ENCODE results near the gene TMEM248.
"Not testable (repeated sequence)": the region's sequence is repeated elsewhere in the genome, so short reads cannot be mapped to it uniquely, and the experiment has no call there.

Gene TMEM248

GRCh38 chr7:66880577-66880976 lies 40.4 kb upstream of the TMEM248 start:
- no CpG with 5 or more reads among the region's 6 CpGs for WGBS (ENCODE audit: extremely low coverage, insufficient coverage, low lambda C conversion rate)
- not testable (repeated sequence) for H3K79me2 ChIP-seq (ENCODE audit: control insufficient read depth, insufficient read depth, low read length); H3K18ac ChIP-seq (ENCODE audit: low read length); H3K27ac ChIP-seq (ENCODE audit: low read depth, low read length); H3K4me1 ChIP-seq (ENCODE audit: control insufficient read depth, low read depth, low read length); H2BK15ac ChIP-seq (replicated peaks; ENCODE audit: low read depth); H2BK5ac ChIP-seq (ENCODE audit: low read length); H3K36me3 ChIP-seq (ENCODE audit: control insufficient read depth, insufficient read depth, low read length); H4K5ac ChIP-seq (ENCODE audit: low read length); H3K79me1 ChIP-seq (ENCODE audit: low read length); H3K23ac ChIP-seq (ENCODE audit: low read length); H4K8ac ChIP-seq (ENCODE audit: low read depth, low read length); H2AK5ac ChIP-seq (ENCODE audit: low read length); H3K27me3 ChIP-seq (ENCODE audit: insufficient read depth, low read length, poor library complexity); H3K4ac ChIP-seq (ENCODE audit: low read depth, low read length); H3K4me3 ChIP-seq (ENCODE audit: low read length); DNase-seq; H2BK120ac ChIP-seq (ENCODE audit: low read depth, low read length); H3K56ac ChIP-seq (ENCODE audit: low read length); H3K9ac ChIP-seq (ENCODE audit: low read length); H3K4me2 ChIP-seq (ENCODE audit: low read length)

- no peak overlapping the region for H3K23ac ChIP-seq (ENCODE audit: low read length)
- no peaks in the 10 kb centered on the region for H3K79me2 ChIP-seq (ENCODE audit: control insufficient read depth, insufficient read depth, low read length)
- no peak overlapping the region for H3K4ac ChIP-seq (ENCODE audit: low read depth, low read length)
- no peak overlapping the region for H3K18ac ChIP-seq (ENCODE audit: low read length)
- no peaks in the 10 kb centered on the region for H3K27me3 ChIP-seq (ENCODE audit: insufficient read depth, low read length, poor library complexity)
- H2AK5ac ChIP-seq (ENCODE audit: low read length): no peak overlapping the region
- no peak overlapping the region for H3K9ac ChIP-seq (ENCODE audit: low read length)
- no peak overlapping the region for H4K5ac ChIP-seq (ENCODE audit: low read length)
- H2BK5ac ChIP-seq (ENCODE audit: low read length): no peak overlapping the region
- no peak overlapping the region for H2BK120ac ChIP-seq (ENCODE audit: low read depth, low read length)
- no peak overlapping the region for H3K27ac ChIP-seq (ENCODE audit: low read depth, low read length)
- H3K36me3 ChIP-seq (ENCODE audit: control insufficient read depth, insufficient read depth, low read length): no peaks in the 10 kb centered on the region
- no peak overlapping the region for H3K56ac ChIP-seq (ENCODE audit: low read length)
- H3K79me1 ChIP-seq (ENCODE audit: low read length): no peaks in the 10 kb centered on the region
- H3K4me2 ChIP-seq (ENCODE audit: low read length): no peak overlapping the region
- no peak for DNase-seq
- no CpG with 5 or more reads among the region's 7 CpGs for WGBS (ENCODE audit: extremely low coverage, insufficient coverage, low lambda C conversion rate)
- H3K4me3 ChIP-seq (ENCODE audit: low read length): no peak overlapping the region
- no peak overlapping the region for H4K8ac ChIP-seq (ENCODE audit: low read depth, low read length)
- no peak overlapping the region for H2BK15ac ChIP-seq (replicated peaks; ENCODE audit: low read depth)
- H3K4me1 ChIP-seq (ENCODE audit: control insufficient read depth, low read depth, low read length): no peaks in the 10 kb centered on the region
Measured at GRCh38 chr7:66883716-66884115, 37.3 kb upstream of the TMEM248 start.

GRCh38 chr7:66884556-66884955 lies 36.5 kb upstream of the TMEM248 start:
- H3K4me3 ChIP-seq (ENCODE audit: low read length); H3K27me3 ChIP-seq (ENCODE audit: insufficient read depth, low read length, poor library complexity); H3K4me2 ChIP-seq (ENCODE audit: low read length); H4K5ac ChIP-seq (ENCODE audit: low read length); H3K9ac ChIP-seq (ENCODE audit: low read length); DNase-seq; H3K18ac ChIP-seq (ENCODE audit: low read length); H2BK120ac ChIP-seq (ENCODE audit: low read depth, low read length); H3K23ac ChIP-seq (ENCODE audit: low read length); H2BK15ac ChIP-seq (replicated peaks; ENCODE audit: low read depth); H3K4ac ChIP-seq (ENCODE audit: low read depth, low read length); H3K27ac ChIP-seq (ENCODE audit: low read depth, low read length); H3K4me1 ChIP-seq (ENCODE audit: control insufficient read depth, low read depth, low read length); H3K36me3 ChIP-seq (ENCODE audit: control insufficient read depth, insufficient read depth, low read length); H4K8ac ChIP-seq (ENCODE audit: low read depth, low read length); H3K79me2 ChIP-seq (ENCODE audit: control insufficient read depth, insufficient read depth, low read length); H3K56ac ChIP-seq (ENCODE audit: low read length); H3K79me1 ChIP-seq (ENCODE audit: low read length); H2AK5ac ChIP-seq (ENCODE audit: low read length); H2BK5ac ChIP-seq (ENCODE audit: low read length): not testable (repeated sequence)

- H3K9ac ChIP-seq (ENCODE audit: low read length): no peak overlapping the region
- H4K5ac ChIP-seq (ENCODE audit: low read length): no peak overlapping the region
- no CpG with 5 or more reads among the region's 4 CpGs for WGBS (ENCODE audit: extremely low coverage, insufficient coverage, low lambda C conversion rate)
- H3K36me3 ChIP-seq (ENCODE audit: control insufficient read depth, insufficient read depth, low read length): no peaks in the 10 kb centered on the region
- H2AK5ac ChIP-seq (ENCODE audit: low read length): no peak overlapping the region
- H3K79me1 ChIP-seq (ENCODE audit: low read length): no peaks in the 10 kb centered on the region
- H3K27ac ChIP-seq (ENCODE audit: low read depth, low read length): no peak overlapping the region
- no peak overlapping the region for H3K56ac ChIP-seq (ENCODE audit: low read length)
- no peak overlapping the region for H2BK5ac ChIP-seq (ENCODE audit: low read length)
- no peak overlapping the region for H2BK120ac ChIP-seq (ENCODE audit: low read depth, low read length)
- H3K4me2 ChIP-seq (ENCODE audit: low read length): no peak overlapping the region
- no peaks in the 10 kb centered on the region for H3K4me1 ChIP-seq (ENCODE audit: control insufficient read depth, low read depth, low read length)
- H3K18ac ChIP-seq (ENCODE audit: low read length): no peak overlapping the region
- no peaks in the 10 kb centered on the region for H3K79me2 ChIP-seq (ENCODE audit: control insufficient read depth, insufficient read depth, low read length)
- H3K4ac ChIP-seq (ENCODE audit: low read depth, low read length): no peak overlapping the region
- no peak overlapping the region for H3K23ac ChIP-seq (ENCODE audit: low read length)
- no peaks in the 10 kb centered on the region for H3K27me3 ChIP-seq (ENCODE audit: insufficient read depth, low read length, poor library complexity)
- H2BK15ac ChIP-seq (replicated peaks; ENCODE audit: low read depth): no peak overlapping the region
- H4K8ac ChIP-seq (ENCODE audit: low read depth, low read length): no peak overlapping the region
- H3K4me3 ChIP-seq (ENCODE audit: low read length): no peak overlapping the region
- DNase-seq: no peak
Measured at GRCh38 chr7:66886152-66886551, 34.9 kb upstream of the TMEM248 start.

GRCh38 chr7:66888223-66888622 lies 32.8 kb upstream of the TMEM248 start:
- H3K9ac ChIP-seq (ENCODE audit: low read length); DNase-seq; H3K79me2 ChIP-seq (ENCODE audit: control insufficient read depth, insufficient read depth, low read length); H3K27ac ChIP-seq (ENCODE audit: low read depth, low read length); H4K8ac ChIP-seq (ENCODE audit: low read depth, low read length); H4K5ac ChIP-seq (ENCODE audit: low read length); H3K4me2 ChIP-seq (ENCODE audit: low read length); H3K27me3 ChIP-seq (ENCODE audit: insufficient read depth, low read length, poor library complexity); H2BK120ac ChIP-seq (ENCODE audit: low read depth, low read length); H3K4me1 ChIP-seq (ENCODE audit: control insufficient read depth, low read depth, low read length); H2BK15ac ChIP-seq (replicated peaks; ENCODE audit: low read depth); H3K36me3 ChIP-seq (ENCODE audit: control insufficient read depth, insufficient read depth, low read length); H3K18ac ChIP-seq (ENCODE audit: low read length); H2AK5ac ChIP-seq (ENCODE audit: low read length); H2BK5ac ChIP-seq (ENCODE audit: low read length); H3K56ac ChIP-seq (ENCODE audit: low read length); H3K4ac ChIP-seq (ENCODE audit: low read depth, low read length); H3K79me1 ChIP-seq (ENCODE audit: low read length); H3K23ac ChIP-seq (ENCODE audit: low read length); H3K4me3 ChIP-seq (ENCODE audit: low read length): not testable (repeated sequence)
- WGBS (ENCODE audit: extremely low coverage, insufficient coverage, low lambda C conversion rate): no CpG with 5 or more reads among the region's 3 CpGs

- H3K4me2 ChIP-seq (ENCODE audit: low read length): no peak overlapping the region
- H3K23ac ChIP-seq (ENCODE audit: low read length): no peak overlapping the region
- H3K36me3 ChIP-seq (ENCODE audit: control insufficient read depth, insufficient read depth, low read length): no peaks in the 10 kb centered on the region
- no peaks in the 10 kb centered on the region for H3K27me3 ChIP-seq (ENCODE audit: insufficient read depth, low read length, poor library complexity)
- no peak overlapping the region for H3K4ac ChIP-seq (ENCODE audit: low read depth, low read length)
- no peaks in the 10 kb centered on the region for H3K79me2 ChIP-seq (ENCODE audit: control insufficient read depth, insufficient read depth, low read length)
- no peak overlapping the region for H3K56ac ChIP-seq (ENCODE audit: low read length)
- no peak overlapping the region for H3K4me3 ChIP-seq (ENCODE audit: low read length)
- H2AK5ac ChIP-seq (ENCODE audit: low read length): no peak overlapping the region
- no peak overlapping the region for H2BK120ac ChIP-seq (ENCODE audit: low read depth, low read length)
- WGBS (ENCODE audit: extremely low coverage, insufficient coverage, low lambda C conversion rate): no CpG with 5 or more reads among the region's 5 CpGs
- no peak overlapping the region for H3K27ac ChIP-seq (ENCODE audit: low read depth, low read length)
- H3K18ac ChIP-seq (ENCODE audit: low read length): no peak overlapping the region
- no peak overlapping the region for H2BK15ac ChIP-seq (replicated peaks; ENCODE audit: low read depth)
- no peaks in the 10 kb centered on the region for H3K79me1 ChIP-seq (ENCODE audit: low read length)
- H2BK5ac ChIP-seq (ENCODE audit: low read length): no peak overlapping the region
- no peak overlapping the region for H4K5ac ChIP-seq (ENCODE audit: low read length)
- H3K4me1 ChIP-seq (ENCODE audit: control insufficient read depth, low read depth, low read length): no peaks in the 10 kb centered on the region
- peak; percentile 77 for DNase-seq
- no peak overlapping the region for H3K9ac ChIP-seq (ENCODE audit: low read length)
- H4K8ac ChIP-seq (ENCODE audit: low read depth, low read length): no peak overlapping the region
Measured at GRCh38 chr7:66894463-66895080, 26.5 kb upstream of the TMEM248 start.
